HG02763 (cell line): ENCODE measurements around the gene IFNA14.
"Not testable (repeated sequence)": the region's sequence is repeated elsewhere in the genome, so short reads cannot be mapped to it uniquely, and the experiment has no call there.

ENCODE experiments used
- ATAC-seq: cut with Tn5 transposase; IDR thresholded peaks from one replicate; pipeline ENCODE4 v1.9.1; 2021; ENCODE audit warnings: mild to moderate bottlenecking, moderate library complexity; ENCODE audit not compliant: unreplicated experiment

Gene IFNA14

DNA sequence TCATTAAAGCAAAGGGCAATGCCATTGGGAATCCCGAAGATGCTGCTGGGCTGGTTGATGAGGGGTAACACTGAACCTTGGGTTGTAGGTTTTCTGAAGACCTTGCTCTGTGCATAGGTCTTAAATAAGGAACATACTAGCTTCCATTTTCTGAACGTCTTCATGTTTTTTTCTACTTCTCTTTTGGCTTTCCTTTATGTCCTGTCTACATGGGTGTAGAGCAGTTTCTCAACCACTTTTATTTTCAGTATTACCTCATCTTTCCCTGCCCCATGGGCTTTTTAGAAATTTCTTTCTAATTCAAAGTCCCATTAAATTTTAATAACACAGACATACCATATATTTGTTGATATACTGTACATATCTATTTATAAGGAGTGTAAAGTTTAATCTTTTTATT lies at the start of gene IFNA14:
Gene IFNA14 (minus strand): TSS at position 95 of the 400 bp plus-strand sequence. CDS start 70 bp downstream, at position 25.
- no peak for ATAC-seq

DNA sequence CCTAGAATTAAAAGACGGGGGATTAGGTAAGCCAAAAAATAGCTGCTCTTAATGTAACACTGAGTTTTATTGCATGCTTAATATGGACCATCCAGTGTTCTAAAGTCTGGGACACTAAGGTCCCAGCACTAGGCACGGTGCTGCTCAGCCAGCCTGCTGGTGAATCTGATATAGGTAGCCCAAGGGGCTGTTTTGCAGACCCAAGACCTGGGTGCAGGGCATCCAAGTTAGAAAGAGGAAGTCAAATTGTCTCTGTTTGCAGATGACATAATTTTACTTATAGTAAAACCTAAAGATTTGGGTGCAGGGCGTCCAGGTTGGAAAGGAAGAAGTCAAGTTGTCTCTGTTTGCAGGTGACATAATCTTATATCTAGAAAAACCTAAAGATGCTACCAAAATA lies 47.5 kb upstream of the IFNA14 start:
- no peak for ATAC-seq

DNA sequence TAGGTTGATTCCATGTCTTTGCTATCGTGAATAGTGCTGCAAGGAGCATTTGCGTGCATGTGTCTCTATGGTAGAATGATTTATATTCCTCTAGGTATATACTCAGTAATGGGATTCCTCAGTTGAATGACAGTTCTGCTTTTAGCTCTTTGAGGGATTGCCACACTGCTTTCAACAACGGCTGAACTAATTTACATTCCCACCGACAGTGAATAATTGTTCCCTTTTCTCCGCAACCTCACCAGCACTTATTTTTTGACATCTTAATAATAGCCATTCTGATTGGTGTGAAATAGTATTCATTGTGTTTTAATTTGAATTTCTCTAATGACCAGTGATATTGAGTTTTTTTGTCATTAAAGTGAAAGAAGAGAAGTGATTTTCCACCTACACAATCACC lies 46.9 kb upstream of the IFNA14 start:
- ATAC-seq, result no peak

GRCh38 chr9:21286099-21286498 lies 46.3 kb upstream of the IFNA14 start:
- no peak for ATAC-seq

- ATAC-seq, result no peak
Measured at GRCh38 chr9:21281275-21281674, 41.5 kb upstream of the IFNA14 start.

- ATAC-seq, result no peak
Measured at GRCh38 chr9:21268347-21268657, 28.5 kb upstream of the IFNA14 start.

DNA sequence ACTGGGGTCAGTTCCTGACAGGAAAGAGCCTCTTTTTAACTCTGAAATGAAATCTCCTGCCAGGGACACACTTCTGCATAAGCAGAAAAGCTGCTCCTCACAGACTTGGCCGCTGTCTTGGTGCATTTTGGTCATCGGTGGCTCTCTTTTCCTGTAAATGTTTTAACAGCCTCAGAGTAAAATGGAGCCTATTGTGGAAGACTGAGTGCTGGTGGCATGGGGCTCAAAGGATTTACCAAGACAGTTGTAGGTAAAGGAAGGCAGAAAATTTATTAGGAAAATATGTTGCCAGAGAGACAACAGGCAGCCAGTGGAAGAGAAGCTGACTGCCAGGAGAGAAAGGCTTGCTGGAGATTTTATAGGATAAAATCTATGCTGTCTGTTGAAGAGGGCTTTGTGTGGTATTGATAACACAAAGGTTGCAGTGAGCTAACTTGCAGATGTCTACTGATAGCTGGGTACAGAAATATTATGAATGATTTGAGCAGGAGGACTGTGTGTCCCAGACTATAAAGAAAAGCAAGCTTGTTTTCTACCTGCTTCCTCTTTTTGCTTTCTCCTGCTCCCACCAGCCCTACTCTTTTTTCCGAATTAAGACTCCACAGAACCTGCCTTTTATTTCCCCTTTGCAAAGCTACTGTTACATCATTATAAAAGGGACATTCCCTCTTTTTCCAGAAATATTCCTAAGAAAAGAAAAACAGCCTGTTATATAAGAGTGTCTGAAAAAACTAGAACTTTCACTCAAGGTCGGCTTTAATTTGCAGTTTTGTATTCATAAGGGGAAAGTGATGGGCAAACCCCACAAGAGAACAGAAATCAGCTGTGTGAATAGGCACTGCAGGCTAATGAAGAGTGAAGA lies 27.9 kb upstream of the IFNA14 start:
- peak; percentile 51 for ATAC-seq

- no peak for ATAC-seq
Measured at GRCh38 chr9:21266733-21267484, 27.1 kb upstream of the IFNA14 start.

- peak; percentile 45 for ATAC-seq
Measured at GRCh38 chr9:21265421-21266189, 25.8 kb upstream of the IFNA14 start.

DNA sequence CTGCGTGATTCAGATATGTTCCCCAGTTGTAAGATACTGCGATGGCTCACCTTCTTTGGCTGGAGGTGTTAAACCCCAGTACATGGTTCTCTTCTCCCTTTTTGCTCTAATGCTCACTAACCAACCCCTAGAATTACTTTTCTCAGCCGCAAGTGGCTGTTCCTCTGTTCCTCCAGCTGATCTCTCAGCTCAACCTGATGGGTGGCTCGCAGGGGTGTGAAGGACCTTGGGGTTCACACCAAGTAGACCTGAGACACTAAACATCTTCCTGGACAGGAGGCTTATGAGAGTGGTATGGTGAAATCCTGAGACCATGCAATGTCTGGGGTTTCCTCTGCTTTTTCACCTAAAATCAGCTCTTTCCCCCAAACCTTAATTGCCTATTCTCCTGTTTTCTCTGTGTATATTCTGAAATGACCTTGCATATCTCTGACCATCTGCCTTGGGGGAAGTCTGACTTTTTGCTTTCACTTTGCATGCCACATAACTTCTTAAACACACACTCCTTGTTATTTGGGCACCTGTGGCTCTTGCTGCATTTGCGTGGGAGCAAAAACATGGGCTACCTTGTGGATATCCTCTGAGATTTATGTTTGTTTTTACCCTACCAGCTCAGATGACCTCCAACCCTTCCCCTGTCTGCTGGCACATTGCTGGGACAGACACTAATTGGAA lies 15.9 kb upstream of the IFNA14 start:
- no peak for ATAC-seq

DNA sequence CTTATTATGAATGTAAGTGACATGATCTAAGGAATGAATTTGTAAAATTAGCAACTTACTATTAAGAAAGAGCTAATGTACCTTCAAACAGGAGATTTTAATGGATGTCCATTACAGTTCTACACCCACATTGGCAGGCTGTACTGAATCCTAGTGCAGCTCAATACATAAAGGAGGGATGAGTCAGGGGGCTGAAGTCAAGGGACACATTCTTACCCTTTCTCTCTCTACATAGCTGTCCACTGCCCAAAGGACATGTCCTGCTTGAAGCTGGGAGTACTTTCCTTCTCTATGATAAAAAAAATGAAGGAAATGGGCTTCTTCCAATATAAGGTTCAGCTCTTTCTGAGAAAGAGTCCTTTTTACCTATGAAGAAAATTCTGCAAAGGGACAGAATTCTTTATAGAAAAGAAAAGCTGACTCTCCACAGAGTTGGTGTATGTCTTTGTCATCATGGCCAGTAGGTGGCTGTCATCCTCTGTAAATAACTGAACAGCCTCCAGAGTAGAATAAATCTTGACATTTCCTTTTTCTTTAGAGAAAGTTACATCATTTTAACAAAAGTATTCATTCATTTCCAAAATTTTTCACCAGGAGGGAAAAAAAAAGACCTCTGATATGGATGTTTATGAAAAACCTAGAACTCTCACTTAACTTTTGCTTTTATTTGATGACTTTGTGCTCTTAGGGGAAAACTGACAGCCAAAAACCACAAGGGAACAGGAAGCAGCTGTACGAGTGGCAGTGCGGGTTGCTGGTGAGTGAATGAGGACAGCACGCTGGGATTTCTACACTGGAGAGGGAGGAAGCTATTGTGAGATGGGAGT lies 13.1 kb upstream of the IFNA14 start:
- ATAC-seq, result peak; percentile 57

- no peak for ATAC-seq
Measured at GRCh38 chr9:21251638-21252037, 11.8 kb upstream of the IFNA14 start.

DNA sequence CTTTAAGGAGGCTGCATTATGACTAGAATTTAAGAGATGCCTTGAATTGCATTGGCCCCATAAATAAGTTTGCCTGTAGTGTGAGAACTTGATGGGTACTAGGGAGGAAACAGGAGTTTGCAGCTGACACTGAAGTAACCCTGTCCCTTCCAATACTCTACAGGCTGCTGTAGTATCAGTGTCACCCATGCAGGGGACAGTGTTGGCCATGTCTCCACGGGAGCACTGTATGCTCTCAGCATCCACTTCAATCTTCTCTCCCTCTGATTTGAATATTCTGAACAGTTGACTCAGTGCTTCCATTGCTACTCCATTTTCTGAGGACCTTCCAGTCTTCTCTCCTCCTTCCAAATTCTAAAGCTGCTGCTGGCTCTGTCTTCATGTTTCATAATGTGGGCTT lies 11.4 kb upstream of the IFNA14 start:
- ATAC-seq, result no peak

DNA sequence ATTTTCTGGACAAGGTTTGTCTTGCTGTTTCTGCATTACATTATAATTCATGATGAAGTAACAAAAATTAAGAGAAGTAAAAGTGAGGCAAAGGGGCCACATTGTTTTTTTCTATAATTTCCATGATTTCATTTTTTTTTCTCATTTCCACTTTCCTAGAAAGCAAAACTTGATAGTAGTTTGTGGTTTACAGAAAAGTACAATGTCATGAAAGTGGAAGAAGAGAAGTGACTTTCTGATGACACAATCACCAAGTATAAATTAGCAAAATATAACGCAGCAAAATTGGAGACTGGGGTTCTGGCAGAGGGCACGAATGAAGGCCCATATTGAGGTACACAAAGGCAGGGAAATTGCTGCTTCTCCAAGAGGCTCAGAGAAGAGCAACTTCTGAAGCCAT lies 5.0 kb upstream of the IFNA14 start:
- no peak for ATAC-seq

DNA sequence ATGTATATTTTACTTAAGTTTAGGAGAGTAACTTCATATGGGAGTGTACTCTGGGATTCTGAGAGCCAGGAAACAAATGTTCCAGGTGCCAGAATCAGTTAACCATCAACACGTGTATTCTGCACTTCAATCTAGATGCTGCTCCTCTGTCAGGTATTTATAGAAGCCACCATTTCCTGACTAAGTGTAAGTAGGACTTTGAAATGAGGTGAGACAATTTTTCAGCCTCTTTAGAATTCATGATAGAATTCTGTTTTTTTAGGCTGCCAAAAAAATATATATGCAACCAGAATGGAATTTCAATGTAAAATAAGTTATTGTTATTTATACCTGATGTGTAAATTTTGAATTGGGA lies 3.5 kb downstream of the IFNA14 start:
- ATAC-seq, result not testable (repeated sequence)

DNA sequence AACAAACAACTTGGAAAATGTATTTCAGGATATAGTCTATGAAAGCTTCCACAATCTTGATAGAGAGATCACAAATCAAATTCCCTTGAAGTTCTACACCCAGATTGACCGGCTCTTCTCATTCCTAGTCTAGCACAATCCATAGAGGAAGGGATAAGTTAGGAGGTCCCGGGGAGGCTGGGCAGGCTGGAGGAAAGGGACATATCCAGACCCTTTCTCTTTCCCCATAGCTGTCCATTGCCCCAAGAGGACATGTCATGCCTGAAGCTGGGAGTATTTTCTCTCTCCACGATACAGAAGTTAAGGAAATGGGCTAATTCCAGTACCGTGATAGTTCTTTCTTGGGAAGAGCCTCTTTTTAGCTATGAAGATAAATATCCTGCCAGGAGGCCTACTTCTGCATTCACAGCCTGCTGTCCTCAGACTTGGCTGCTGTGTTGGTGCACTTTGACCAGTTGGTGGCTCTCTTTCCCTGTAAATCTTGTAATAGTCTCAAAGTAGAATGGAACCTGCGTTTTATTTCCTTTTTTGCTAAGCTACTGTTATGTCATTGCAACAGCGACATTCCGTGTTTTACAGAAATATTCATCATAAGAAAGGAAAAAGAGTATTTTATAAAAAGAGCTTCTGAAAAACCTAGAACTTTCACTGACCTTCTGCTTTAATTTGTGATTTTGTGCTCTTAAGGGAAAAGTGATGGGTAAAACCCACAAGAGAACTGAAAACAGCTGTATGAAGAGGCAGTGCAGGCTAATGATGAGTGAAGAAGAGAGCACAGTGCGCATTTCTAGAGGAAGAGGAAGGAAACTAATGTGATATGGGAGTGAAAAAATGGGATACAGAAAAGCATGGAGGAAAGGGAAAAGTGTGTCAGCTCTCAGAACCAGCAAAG lies 4.1 kb downstream of the IFNA14 start:
- ATAC-seq, result peak; percentile 75

- no peak for ATAC-seq
Measured at GRCh38 chr9:21234153-21234687, 5.6 kb downstream of the IFNA14 start.

DNA sequence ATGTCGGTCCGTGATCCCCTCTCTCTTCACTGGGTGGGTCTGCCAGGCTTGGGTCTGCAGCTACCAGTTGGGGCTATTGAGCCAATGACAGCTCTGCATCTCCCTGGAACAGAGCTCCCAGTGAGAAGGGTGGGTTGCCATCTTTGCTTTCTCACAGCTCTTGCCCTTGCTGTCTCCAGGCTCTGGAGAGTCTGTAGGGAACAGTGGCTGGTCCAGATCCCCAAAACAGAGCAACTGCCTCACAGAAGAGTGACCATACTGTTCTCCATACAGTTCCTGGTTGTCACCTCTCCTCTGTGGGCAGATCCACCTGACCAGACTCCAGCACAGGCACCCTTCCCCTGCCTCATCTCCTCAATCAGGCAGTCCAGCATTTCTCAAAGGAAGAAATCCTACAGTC lies 6.5 kb downstream of the IFNA14 start:
- ATAC-seq, result no peak

DNA sequence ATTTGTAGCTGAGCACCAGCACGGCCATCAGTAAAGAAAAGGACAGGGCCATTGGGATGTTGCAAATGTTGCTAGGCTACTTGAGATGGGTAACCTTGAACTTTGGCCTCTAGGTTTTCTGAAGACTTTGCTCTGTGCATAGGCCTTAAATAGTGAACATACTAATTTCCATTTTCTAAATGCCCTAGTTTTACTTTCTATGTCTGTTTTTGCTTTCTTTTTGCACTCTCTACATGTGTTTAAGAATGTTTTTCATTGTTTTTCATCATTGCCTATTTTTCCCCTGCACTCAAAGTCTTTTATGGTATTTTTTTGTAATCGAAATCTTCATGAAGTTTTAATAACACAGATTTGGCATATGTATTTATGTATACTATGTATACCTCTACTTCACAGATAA lies 11.7 kb downstream of the IFNA14 start, which contains the start of gene IFNA17:
Gene IFNA17 (minus strand): TSS at position 101 of the 400 bp plus-strand sequence. CDS start 49 bp downstream, at position 52.
- ATAC-seq, result no peak
